GM18519 (cell line): Measurements from ENCODE around the gene SPHKAP.
"Not testable (repeated sequence)": the region's sequence is repeated elsewhere in the genome, so short reads cannot be mapped to it uniquely, and the experiment has no call there.

ENCODE experiments used
- ATAC-seq: cut with Tn5 transposase; IDR thresholded peaks from one replicate; pipeline ENCODE4 v1.9.1; 2021; ENCODE audit warnings: mild to moderate bottlenecking, moderate library complexity; ENCODE audit not compliant: unreplicated experiment, low FRiP score

SPHKAP gene

DNA sequence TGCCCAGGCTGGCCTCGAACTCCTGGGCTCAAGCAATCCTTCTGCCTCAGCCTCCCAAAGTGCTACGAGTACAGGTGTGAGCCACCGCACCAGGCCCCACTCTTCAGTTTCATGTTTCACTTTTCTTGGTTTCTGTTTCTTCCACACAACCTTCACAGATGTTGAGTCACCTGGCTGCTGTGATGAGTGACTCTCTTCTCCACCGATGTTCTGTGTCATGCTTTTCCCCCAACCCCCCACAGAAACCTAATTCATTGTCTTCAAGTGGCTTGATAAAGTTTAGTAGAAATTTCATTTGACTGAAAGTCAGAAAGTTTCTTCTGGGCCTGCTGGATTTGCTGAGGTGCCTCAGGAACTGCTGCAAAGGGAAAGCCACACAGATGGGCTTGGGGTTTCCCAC is 78.5 kb downstream of the SPHKAP start:
- ATAC-seq, result no peak

DNA sequence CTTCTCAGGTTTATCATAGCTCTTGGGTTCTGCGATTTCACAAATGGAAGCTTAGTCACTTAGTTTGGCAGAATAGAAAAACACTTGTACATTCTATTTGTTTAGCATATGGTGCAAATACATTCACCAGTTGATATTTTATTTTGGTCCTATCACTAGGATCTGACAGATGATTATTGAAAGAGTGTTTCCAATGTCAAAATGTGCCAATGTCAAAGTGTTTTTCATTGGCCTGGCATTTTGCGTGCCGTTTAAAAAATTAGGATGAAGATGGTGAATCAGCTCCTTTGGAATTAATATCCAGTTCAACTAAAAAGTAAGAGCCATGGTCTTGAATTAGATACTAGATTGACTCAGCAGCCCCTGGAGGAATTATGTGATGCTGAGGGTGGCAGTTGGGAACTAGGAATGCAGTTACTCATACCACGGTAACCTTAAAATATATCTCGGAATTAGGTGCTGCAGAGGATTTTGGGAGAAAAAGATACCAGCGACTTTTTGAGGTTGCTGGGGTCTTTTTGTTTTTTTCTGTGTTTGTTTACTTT is 87.0 kb downstream of the SPHKAP start:
- no peak for ATAC-seq

DNA sequence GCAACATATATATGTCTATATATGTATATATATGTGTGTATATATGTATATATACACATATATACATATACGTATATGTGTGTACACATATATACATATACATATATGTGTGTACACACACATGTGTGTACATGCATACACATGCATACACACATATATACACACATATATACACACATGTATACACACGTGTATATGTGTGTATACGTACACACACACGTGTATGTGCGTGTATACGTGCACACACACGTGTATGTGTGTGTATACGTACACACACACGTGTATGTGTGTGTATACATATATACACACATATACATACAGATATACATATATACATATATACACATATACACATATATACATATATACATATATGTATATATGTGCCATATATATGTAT is 89.4 kb downstream of the SPHKAP start:
- no peak for ATAC-seq

DNA sequence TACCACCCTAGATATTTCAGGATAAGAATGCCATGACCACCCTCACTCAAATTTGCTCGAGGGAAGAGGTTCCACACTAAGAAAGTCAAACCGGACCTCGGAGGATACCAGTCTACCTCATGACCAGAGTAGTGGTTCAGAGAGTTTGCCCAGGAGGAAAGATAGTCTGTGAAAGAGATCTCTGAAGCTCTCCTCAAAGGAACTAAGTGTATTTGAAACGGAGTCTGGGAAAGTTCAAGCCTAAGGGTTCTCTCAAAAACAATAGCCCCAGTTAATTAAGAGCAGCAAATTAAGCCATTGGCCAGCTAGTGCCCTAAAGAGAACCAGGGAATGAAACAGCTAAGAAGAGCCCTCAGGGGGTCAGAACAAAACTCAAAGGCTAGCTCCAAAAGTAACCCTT is 94.9 kb downstream of the SPHKAP start:
- ATAC-seq, result no peak

DNA sequence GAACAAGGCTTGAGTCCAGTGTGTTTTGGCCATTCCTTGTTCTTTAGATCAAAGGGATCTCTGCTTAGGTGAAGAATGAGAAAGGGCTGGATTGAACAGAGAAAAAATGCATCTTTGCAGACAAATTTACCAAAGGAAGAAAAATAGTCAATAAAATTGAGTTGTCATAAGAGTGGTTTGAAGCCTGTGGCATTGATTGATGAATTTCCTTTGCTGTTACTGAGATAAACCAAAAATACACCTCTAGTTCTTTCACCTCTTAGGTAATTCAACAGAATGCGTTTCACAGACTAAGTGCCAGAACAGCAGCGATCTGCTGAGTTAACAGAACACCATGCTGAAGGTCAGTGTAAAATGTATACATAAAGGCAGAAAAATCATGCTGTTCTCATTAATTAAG is 96.8 kb downstream of the SPHKAP start:
- ATAC-seq, result no peak

DNA sequence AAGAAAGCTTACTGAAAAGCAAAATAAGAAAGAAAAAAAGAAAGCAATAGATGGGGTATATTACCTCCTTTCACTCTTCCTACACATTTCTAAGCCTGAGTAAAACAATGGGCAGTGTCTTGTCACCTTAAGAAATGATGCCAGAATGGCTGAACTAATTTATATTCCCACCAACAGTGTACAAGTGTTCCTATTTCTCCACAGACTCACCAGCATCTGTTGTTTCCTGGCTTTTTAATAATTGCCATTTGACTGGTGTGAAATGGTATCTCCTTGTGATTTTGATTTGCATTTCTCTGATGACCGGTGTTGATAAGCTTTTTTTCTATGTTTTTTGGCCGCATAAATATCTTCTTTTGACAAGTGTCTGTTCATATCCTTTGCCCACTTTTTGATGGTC is 98.4 kb downstream of the SPHKAP start:
- no peak for ATAC-seq

DNA sequence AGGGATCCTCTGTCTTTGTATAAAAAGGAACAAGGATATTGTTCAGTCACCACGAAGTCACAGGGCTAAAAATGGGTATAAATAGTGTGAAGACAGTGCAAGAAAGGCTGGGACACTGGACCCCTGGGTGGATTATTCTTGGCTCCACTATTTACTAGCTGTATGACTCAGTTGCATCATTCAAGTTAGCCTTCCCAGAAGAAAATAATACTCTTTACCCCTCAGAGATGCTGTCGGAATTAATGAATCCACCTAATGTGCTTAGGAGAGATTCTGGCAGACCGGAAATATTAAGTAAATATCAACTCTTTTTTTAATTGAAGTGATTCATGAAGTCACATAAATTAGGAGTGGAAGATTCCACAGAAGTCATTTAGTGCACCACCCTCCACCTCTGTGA is 98.9 kb downstream of the SPHKAP start:
- ATAC-seq, result no peak

DNA sequence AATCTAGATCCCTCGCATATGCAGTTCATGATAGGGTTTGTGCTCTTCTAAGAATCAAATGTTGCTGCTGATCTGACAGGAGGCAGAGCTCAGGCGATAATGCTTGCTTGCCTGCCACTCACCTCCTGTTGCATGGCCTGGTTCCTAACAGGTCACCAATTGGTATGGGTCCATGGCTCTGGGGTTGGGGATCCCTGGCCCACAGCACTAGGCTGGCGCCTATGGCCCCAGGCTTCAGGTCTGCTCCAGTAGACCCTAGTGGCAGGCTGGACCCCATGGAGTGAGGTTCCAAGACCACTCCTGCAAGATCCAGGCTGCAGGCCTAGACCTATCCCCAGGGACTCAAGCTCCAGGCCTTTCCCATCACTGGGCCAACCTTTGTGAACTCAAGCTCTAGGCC is 102.3 kb downstream of the SPHKAP start:
- no peak for ATAC-seq

DNA sequence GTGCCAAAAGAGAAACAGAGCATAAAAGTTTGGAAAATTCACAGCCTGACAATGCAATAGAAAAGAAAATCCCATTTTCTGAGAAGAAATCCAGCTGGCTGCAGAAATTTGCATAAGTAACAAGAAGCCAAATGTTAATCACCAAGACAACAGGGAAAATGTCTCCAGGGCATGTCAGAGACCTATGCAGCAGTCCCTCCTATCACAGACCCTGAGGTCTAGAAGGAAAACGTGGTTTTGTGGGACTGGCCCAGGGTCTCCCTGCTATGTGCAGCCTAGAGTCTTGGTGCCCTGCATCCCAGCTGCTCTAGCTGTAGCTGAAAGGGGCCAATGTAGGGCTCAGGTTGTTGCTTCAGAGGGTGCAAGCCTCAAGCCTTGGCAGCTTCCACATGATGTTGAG is 104.8 kb downstream of the SPHKAP start:
- ATAC-seq, result not testable (repeated sequence)

DNA sequence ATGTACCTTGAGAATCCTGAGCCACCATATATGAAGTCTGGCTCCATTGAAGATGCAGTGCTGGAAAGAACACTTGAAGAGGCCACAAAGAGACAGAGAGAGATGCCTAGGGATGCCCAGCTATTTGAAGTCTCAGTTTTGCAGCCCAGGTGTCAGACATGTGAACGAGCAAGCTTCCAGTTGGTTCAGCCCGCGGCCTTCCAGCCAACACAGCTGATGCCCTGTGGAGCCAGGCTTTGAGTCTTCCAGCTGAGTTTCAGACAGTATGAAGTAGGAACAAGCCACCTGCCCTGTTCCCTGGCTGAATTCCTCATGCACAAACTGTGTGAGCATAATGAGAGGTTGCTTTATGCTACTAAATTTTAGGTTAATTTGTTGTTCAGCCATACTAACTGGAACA is 108.8 kb downstream of the SPHKAP start:
- no peak for ATAC-seq

DNA sequence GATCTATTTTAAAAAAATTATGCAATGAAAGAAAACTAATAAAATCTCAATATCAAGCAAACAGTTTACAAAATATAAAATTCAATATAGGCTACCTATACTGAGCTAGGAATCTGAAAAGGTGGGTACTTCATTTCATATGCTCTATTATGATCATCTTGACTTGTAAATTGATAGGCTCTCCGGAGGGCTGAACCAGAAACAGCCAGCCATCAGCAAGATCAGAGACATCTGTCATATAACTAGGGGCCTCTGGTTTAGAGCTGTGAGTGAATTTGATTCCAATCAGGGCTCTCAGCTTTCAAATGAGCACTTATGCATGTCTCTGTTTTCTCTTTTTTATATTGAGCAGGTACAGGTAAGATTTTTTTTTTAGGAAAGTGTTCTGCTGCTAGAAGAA is 114.2 kb downstream of the SPHKAP start:
- no peak for ATAC-seq

DNA sequence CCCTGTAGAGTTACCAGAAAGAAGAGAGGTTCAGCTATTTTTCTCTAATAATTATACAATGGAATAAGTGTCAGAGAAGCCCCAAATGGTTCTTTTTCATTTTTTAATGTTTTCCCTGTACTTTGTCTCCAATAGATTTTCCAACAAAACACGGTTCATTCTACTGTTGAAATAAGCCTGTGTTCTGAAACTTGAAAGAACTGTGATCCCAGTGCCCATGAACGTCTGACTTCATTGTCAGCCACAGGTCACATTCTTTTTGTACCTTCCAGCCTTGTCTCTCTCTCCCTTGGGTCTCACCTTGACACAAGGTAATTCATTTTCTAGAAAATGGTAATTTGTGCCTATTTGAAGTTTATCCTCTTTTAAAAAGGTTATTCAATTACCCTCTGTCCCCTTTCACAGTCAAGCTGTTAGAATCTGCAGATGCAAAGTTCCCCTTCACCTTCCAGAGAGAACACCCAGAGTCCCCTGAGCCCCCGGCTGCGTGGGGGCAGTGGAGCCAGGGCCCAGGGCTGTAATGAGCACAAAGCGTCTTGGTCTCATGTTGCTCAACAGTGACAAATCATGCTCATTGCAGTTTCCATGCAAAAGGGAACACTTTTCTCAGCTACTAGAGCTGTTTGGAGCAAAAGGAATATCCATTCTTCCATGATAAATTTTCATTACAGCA is 115.2 kb downstream of the SPHKAP start:
- no peak for ATAC-seq

DNA sequence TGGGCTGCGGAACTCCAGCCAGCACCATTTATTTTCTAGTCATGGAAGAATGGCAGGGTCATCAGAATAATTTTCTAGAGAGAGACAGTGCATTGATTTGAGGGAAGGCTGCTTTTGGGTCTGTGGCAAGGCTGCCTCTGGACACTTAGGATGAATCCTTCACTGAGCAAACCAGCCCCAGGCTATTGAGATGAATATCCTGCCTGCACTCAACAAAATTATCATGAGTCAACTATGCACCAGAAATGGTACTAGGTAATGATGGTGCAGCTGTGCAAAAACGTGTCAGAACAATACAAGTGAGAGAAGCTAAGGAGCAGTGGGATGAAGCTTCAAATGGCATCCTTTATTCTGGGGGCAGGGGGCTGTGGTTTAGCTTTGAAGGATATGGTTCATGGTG is 115.8 kb downstream of the SPHKAP start:
- ATAC-seq, result no peak

DNA sequence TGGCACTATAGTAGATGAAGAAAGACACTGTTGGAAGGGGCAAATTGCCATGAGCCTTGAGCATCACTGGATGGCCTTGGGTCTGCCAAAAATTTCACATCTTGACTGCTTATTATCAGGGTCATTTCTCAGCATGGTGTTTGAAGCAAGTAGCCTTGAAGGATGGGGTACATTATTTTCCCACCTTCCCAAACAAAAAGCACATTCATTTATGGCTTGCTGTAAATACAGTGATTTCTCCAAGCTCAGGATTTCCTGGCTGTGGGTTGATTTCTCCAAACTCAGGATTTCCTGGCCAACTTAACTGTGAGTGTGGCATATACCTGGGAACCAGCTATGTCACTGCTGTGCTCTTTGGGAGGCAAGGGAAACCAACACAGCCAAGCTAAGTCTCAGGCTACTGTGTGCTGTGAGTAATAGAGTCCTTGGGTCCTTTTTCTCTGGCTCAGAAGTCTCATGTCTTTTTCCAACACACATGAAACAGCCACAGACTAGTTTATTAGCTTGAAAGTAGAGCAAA is 116.6 kb downstream of the SPHKAP start:
- ATAC-seq, result no peak

DNA sequence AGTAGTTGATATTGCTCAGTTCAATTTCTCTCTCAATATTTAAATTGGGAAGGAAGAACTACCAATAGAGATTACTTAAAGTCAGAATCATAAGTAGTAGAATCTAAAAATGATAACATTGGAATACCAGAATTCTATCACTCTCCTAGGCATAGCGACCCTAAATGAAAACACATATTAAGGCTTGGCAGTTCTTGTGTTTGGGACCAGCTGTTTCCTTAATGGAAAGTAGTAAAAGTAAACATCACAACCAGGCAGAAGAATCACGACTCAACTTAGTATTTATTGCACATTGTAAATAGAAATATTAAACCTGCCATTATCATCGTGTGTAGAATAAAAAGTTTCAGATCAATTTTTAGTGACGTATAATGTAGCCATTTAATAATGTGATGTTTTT is 117.5 kb downstream of the SPHKAP start:
- no peak for ATAC-seq

DNA sequence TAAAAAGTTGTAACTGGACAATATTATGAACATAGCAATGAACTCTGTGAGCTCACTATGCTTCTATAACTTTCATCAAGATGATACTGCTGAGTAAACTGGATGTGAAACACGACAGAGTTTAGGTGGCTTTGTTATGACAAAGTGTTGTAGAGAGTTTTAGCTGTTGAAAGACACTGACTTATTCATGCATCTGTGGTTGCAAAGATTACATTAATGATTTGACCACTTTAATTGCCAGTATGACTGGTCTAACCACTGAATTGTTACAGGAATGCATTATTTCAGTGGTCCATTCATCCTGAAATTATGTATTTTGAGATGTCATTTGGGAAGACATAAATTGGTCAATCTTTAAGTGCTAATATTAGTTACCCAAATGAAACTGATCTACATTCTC is 117.9 kb downstream of the SPHKAP start:
- no peak for ATAC-seq

DNA sequence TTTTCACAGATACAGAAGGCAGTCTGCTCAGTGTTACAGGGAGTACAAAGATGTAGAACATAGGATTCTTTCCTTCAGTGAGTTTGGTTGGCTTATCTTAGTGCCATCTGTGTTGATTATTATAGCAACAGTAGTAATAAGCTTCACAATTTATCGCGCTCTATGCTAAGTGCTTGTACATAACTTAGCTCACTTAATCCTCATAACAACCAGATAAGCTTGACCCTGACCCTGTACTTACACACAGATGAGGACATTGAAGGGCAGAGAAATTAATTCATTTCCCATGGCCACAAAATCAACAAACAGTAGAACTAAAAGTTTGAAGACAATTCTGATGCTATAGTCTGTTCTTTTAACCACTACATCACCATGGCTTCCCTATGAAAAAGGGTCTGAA is 121.8 kb downstream of the SPHKAP start:
- no peak for ATAC-seq

DNA sequence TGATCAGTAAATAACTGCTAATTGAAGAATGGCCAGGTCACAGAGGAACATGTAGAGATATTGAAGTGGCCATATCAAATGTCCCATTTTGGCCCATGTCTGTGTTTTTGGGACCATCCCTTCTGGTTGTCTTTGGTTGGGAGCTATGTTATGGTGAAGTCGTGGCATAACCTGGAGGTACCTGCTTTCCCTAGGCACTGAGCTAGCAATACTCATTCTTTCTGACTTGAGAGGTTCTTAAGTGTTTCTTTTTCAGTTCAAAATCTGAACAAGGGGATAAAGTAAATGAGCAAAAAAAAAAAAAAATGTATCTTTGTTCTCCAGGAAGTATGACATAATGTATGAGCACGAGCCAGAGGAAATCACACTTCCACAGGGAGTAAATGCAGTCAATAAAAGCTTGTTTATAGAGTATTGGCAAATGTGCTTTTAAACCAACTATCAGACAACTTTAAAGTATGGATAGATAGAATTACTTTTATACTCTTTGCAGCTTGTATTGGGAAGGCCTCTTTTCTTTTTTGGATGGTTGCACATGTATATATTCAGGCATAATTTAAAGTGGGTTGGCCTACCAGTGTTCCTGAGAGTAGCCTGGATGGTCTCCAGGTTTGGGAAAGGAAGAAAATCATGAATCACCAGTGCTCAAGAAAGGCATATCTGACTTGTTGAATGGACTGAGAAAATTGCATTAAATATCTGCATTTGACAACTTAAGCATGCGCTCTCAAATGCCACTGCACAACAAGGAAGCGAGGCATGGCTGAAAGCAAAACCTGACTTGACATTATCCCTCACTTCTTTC is 125.0 kb downstream of the SPHKAP start:
- no peak for ATAC-seq

DNA sequence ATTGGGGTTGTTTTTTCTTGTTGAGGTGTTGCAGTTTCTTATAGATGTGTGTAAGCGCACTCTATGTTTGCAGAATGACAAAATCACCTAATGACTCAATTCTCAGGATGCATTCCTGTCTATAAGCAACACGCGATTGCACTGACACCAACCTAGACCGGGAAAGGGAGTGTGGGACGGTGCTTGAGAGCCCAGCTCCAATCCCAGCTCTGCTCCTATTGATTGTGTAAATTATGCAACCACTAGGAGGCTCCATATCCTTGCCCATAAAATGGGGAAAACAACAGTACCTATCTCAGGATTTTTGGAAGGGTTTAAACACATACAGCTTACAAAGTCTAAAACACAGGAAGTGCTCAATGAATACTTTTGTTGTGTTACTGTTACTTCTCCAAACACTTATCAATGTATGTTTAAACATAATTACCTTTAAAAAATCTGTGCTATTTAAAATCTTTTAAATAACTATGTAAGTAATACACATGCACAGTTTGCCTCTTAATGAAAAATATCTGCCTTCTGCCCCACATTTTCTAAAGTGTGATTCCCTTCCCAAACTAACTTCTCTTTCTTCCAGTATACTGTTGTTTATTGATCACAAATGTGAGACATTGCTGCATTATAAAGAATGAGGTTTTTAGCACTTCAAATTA is 132.5 kb downstream of the SPHKAP start:
- ATAC-seq, result peak; percentile 64

DNA sequence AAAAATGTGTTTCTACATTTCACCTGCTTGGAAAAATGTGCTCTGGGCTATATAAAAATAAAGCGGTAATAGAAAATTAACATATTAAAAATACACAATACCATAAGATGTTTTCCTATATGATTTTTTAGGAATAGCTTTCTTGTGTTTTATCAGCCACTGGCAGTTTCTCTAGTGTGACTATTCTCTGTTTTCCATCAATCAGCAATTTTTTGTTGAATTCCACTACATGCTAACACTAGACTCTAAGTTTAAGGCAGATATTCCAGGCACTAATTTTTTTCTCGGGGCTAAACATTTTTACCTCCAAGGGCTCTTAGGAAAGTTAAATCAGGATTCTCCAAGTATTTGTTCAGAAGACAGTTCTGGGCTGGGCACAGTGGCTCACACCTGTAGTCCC is 140.5 kb downstream of the SPHKAP start:
- ATAC-seq, result no peak
